Smooth muscle cell (in vitro differentiated cells): ENCODE measurements around the gene FHAD1. TPM values are rescaled to one million over a fixed set of nuclear protein-coding genes. Genes with fewer than 3 reads are reported as not detected.

ENCODE experiments used
- DNase-seq: peaks from one replicate; lab custom pipeline; 2025; ENCODE audit not compliant: unreplicated experiment; lab: John Stamatoyannopoulos, UW
- H2AFZ ChIP-seq: fragments of 200-600 bp; sonication (generic); 2 replicates; pipeline ENCODE4 v1.6.0; 2016; ENCODE audit warnings: antibody characterized with exemption, low read depth, mild to moderate bottlenecking
- H3F3A ChIP-seq: fragments of 200-600 bp; sonication (generic); 2 replicates; pipeline ENCODE4 v1.6.0; 2017; ENCODE audit warnings: antibody characterized with exemption, low read depth
- H3K27ac ChIP-seq: fragments of 200-600 bp; sonication (generic); 2 replicates; pipeline ENCODE4 v1.5.1; 2016; ENCODE audit warnings: low read depth, mild to moderate bottlenecking
- H3K27me3 ChIP-seq: fragments of 200-600 bp; sonication (generic); 2 replicates; pipeline ENCODE4 v1.6.1; 2016; ENCODE audit warnings: low read depth, mild to moderate bottlenecking
- H3K36me3 ChIP-seq: fragments of 200-600 bp; sonication (generic); 2 replicates; pipeline ENCODE4 v1.5.1; 2016; ENCODE audit warnings: low read depth
- H3K4me1 ChIP-seq: fragments of 200-600 bp; sonication (generic); 2 replicates; pipeline ENCODE4 v1.5.1; 2016; ENCODE audit warnings: low read depth
- H3K4me2 ChIP-seq: fragments of 200-600 bp; sonication (generic); 2 replicates; pipeline ENCODE4 v1.6.0; 2016; ENCODE audit warnings: mild to moderate bottlenecking
- H3K4me3 ChIP-seq: fragments of 200-600 bp; sonication (generic); 2 replicates; pipeline ENCODE4 v1.5.1; 2016; ENCODE audit warnings: mild to moderate bottlenecking
- H3K79me2 ChIP-seq: fragments of 200-600 bp; sonication (generic); 2 replicates; pipeline ENCODE4 v1.6.0; 2016; ENCODE audit warnings: low read depth, mild to moderate bottlenecking
- H3K9ac ChIP-seq: fragments of 200-600 bp; sonication (generic); 2 replicates; pipeline ENCODE4 v1.6.0; 2016; ENCODE audit warnings: low read depth
- H3K9me3 ChIP-seq: fragments of 200-600 bp; sonication (generic); replicated peaks from 2 replicates; pipeline ENCODE4 v1.5.1; 2016; ENCODE audit warnings: low read depth
- H4K20me1 ChIP-seq: fragments of 200-600 bp; sonication (generic); 2 replicates; pipeline ENCODE4 v1.6.0; 2016; ENCODE audit warnings: low read depth
- WGBS: methylation state at CpG from one replicate; pipeline ENCODE4 v1.1.7; 2016; ENCODE audit warnings: low lambda C conversion rate; 5-methylcytosine and 5-hydroxymethylcytosine counted together
- polyA plus RNA-seq: library from polyadenylated mRNA; unstranded; fragments of >200 nt; fragmentation: Nextera tagmentation; extraction: Ambion mirVana; gene quantifications from 2 replicates; pipeline ENCODE4 v1.2.1, GENCODE V29; 2016
- total RNA-seq: library from RNA; depleted of rRNA; stranded (reverse); fragments of >200 nt; gene quantifications from 2 replicates; pipeline ENCODE4 v1.2.3, GENCODE V29; 2014
- TF ChIP-seq, protein P1 (sequence below): fragments of 200-600 bp; sonication (generic); IDR thresholded peaks from 2 replicates; pipeline ENCODE4 v1.5.1; 2017; ENCODE audit warnings: borderline replicate concordance, mild to moderate bottlenecking, antibody characterized with exemption; ENCODE audit not compliant: insufficient read depth, poor library complexity, severe bottlenecking

FHAD1 gene
- total and polyA plus RNA-seq, 2 experiments from 2014 or later: 0.33 TPM; not detected in 1

- Histone ChIP-seq H3K27ac (no peak overlapping the region), H3K79me2 (no peaks in the 10 kb centered on the region), H4K20me1 (no peaks in the 10 kb centered on the region), H3K9me3 (no peaks in the 10 kb centered on the region), H3K4me2 (no peak overlapping the region), H3K36me3 (no peaks in the 10 kb centered on the region), H3K27me3 (no peaks in the 10 kb centered on the region), H2AFZ (no peak overlapping the region), H3K4me3 (no peak overlapping the region), H3F3A (no peaks in the 10 kb centered on the region), H3K9ac (no peak overlapping the region), H3K4me1 (no peaks in the 10 kb centered on the region)
- TF ChIP-seq, protein P1, sequence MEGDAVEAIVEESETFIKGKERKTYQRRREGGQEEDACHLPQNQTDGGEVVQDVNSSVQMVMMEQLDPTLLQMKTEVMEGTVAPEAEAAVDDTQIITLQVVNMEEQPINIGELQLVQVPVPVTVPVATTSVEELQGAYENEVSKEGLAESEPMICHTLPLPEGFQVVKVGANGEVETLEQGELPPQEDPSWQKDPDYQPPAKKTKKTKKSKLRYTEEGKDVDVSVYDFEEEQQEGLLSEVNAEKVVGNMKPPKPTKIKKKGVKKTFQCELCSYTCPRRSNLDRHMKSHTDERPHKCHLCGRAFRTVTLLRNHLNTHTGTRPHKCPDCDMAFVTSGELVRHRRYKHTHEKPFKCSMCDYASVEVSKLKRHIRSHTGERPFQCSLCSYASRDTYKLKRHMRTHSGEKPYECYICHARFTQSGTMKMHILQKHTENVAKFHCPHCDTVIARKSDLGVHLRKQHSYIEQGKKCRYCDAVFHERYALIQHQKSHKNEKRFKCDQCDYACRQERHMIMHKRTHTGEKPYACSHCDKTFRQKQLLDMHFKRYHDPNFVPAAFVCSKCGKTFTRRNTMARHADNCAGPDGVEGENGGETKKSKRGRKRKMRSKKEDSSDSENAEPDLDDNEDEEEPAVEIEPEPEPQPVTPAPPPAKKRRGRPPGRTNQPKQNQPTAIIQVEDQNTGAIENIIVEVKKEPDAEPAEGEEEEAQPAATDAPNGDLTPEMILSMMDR: no peak
- no peak for DNase-seq
- whole genome bisulfite sequencing: 95% methylated on average over 17 of the region's 17 CpGs
Observed at GRCh38 chr1:15435239-15436077, 188.4 kb downstream of the FHAD1 start.

DNA sequence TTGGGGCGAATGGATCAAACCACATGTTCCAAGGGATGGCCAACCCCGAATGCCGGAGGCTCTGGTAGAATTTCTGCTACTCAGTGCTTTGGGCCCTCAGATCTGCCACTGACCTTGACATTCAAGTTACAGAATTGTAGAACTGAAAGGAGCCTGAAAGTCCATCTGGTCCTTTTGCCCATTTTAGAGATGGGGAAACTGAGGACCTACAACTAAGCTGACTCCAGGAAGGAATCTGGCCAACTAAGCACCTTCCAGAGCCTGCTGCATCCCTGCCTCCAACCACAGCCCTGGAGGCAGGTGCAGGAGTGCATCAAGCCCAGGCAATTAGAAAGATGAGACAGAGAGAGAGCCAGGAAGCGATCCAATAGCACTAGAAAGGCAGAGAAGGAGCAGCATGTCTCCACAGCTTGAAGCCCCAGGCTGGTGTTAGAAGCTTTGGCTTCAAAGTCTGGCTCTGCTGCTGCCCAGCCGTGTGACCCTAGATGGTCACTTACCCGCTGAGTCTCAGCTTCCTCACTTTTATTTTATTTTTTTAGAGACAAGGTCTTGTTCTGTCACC, 189.9 kb downstream of the FHAD1 start:
- Histone ChIP-seq H3K79me2 (no peaks in the 10 kb centered on the region), H3K9ac (no peak overlapping the region), H2AFZ (no peak overlapping the region), H3K36me3 (no peaks in the 10 kb centered on the region), H3K27me3 (no peaks in the 10 kb centered on the region), H3F3A (no peaks in the 10 kb centered on the region), H3K4me2 (no peak overlapping the region), H3K27ac (no peak overlapping the region), H4K20me1 (no peaks in the 10 kb centered on the region), H3K9me3 (no peaks in the 10 kb centered on the region), H3K4me3 (no peak overlapping the region), H3K4me1 (no peaks in the 10 kb centered on the region)
- DNase-seq: no peak
- TF ChIP-seq, protein P1: no peak
- WGBS: 94% methylated on average over 6 of the region's 6 CpGs

DNA sequence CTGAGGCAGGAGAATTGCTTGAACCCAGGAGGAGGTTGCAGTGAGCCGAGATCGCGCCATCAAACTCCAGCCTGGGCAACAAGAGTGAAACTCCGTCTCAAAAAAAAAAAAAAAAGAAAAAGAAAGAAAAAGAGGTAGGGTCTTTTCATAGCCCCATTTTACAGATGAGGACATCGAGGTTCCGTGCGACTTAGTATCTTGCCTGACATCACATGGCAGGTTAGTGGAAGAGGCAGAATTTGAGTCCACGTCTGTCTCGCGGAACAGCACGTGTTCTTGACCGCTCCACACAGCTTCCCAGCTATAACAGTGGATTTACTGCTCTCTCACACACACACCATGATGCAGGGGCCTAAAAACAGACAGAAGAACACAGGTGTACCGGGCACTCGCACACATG, 192.3 kb downstream of the FHAD1 start:
- Histone ChIP-seq H3K79me2 (no peaks in the 10 kb centered on the region), H3K9me3 (no peaks in the 10 kb centered on the region), H3K9ac (no peak overlapping the region), H2AFZ (no peak overlapping the region), H3K27ac (no peak overlapping the region), H3F3A (no peaks in the 10 kb centered on the region), H3K4me1 (no peaks in the 10 kb centered on the region), H3K36me3 (no peaks in the 10 kb centered on the region), H3K27me3 (peaks cover 10% of the 10 kb centered on the region), H3K4me2 (no peak overlapping the region), H4K20me1 (no peaks in the 10 kb centered on the region), H3K4me3 (no peak overlapping the region)
- 96% methylated on average over 14 of the region's 14 CpGs for WGBS
- TF ChIP-seq, protein P1: no peak
- DNase-seq: no peak

DNA sequence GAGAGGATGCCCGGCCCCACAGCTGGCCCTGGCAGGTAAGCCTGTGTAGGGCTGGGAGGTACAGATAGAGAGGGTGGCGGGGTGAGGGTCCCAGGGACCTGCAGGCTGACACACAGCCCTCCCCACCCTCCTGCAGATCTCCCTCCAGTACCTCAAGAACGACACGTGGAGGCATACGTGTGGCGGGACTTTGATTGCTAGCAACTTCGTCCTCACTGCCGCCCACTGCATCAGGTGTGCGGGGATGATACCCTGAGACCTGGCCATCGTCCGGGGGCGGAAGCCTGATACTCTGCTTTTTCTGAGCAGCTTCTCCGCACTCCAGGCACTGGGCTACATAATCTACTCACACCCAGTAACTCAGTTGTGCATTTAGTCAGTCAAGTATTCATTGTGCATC, 193.3 kb downstream of the FHAD1 start:
- TF ChIP-seq, protein P1: no peak
- 92% methylated on average over 13 of the region's 13 CpGs for WGBS

More for the DNA sequence above, 193.3 kb downstream of the FHAD1 start:
- no peaks in the 10 kb centered on the region for H3F3A ChIP-seq
- no peak overlapping the region for H3K4me2 ChIP-seq
- H3K4me3 ChIP-seq: no peak overlapping the region
- H3K9ac ChIP-seq: no peak overlapping the region
- no peak overlapping the region for H2AFZ ChIP-seq
- no peak for DNase-seq
- H4K20me1 ChIP-seq: no peaks in the 10 kb centered on the region
- no peaks in the 10 kb centered on the region for H3K36me3 ChIP-seq
- H3K9me3 ChIP-seq: no peaks in the 10 kb centered on the region
- peaks cover 10% of the 10 kb centered on the region for H3K27me3 ChIP-seq
- H3K4me1 ChIP-seq: no peaks in the 10 kb centered on the region
- H3K79me2 ChIP-seq: no peaks in the 10 kb centered on the region
- H3K27ac ChIP-seq: no peak overlapping the region
